Stimulated activated CD4-positive, alpha-beta T cell treated with anti-CD3 and anti-CD28 coated beads, Interleukin-12 subunit alpha, Interleukin-12 subunit beta, amount 100 ng/mL, for 48 hours (primary cell): ENCODE data around the gene FLII.

Experiments used
- DNase-seq, 3 donors: peaks; one replicate each; pipeline ENCODE4 v3.0.0-alpha.2; 2020; ENCODE audit warnings: low read depth in 2 of 3, low spot score in 1 of 3

FLII gene

DNA sequence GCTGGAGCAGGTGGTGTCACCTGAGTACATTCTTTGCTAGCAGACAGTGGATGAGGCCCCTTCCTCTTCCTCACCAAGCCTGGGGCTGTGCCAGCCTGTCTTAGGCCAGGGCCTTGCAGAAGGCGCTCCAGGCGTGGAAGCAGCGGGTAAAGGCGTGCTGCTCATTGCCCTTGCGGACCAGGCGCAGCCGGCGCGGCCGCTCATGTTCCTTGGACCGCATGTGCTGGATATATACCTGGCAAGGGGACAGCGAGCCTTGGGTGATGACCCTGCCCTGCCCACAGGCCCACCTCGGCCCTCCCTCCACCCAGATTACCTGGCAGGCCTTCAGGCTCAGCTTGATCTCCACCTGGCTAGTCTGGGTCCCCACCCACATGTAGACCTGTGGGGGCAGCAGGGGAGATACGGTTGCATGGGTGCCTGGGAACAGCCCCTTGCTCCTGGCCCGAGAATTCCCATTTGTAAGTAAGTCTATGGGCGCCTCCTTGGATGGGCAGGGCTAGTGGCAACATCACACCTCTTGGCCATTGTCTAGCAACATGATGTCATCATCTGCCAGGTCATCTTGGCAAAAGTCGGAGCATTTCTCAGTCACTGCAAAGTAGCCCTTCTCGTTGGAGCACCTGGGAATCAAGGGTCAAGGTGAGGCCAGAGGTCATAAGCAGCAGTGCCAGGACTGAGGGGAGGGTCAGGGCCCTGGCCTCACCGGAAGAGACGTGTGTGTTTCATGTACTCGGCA lies 13.3 kb downstream of the FLII start:
- DNase-seq: no peak

DNA sequence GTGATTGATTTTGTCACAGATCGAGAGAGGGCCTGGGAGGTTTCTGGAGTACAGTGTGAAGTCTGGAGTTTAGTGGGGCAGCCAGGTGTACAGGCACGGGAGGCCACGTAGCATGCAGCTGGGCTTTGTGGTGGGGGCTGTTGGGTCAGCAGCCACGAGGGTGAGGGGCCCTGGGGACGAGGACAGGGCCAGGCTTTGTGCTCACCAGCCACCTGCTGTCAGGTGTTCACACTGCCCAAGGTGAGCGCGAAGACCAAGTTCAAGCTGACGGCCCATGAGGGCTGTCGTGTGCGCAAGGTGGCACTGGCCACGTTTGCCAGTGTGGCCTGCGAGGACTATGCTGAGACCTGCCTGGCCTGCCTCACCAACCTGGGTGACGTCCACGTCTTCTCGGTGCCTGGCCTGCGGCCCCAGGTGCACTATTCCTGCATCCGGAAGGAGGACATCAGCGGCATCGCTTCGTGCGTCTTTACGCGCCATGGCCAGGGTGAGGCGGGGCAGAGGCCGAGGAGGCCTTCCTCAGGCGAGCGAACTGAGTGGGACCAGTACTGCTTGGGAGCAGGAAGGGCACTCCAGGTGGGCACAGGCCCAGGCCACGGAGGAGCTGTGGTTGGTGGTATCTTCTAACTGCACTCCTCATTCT lies 17.2 kb downstream of the FLII start:
- no peak for DNase-seq

DNA sequence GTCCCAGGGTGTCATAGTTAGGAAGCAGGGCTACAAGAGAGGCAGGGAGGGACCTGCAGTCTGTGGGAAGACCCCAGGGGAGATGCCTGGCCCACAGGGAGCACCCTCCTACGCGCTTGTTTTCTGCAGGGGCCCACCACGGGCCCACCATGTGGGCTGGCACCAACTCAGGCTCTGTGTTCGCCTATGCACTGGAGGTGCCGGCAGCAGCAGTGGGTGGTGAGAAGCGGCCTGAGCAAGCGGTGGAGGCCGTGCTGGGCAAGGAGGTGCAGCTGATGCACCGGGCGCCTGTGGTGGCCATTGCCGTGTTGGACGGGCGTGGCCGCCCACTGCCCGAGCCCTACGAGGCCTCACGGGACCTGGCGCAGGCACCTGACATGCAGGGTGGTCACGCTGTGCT lies 18.1 kb downstream of the FLII start:
- no peak for DNase-seq

DNA sequence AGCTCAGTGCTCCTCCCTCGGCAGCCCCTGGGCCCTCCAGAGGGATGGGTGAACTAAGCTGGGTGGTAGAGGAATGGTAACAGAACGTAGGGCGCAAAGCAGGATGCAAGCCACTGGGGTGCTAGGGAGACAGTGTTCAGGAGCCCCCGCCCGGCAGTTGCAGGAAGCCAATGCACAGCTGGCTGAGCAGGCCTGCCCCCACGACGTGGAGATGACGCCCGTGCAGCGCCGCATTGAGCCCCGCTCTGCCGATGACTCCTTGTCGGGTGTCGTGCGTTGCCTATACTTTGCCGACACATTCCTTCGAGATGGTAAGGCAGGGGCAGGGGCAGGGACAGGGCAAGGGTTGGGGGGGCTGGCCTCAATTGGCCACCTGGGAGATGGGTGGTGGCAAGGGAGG lies 20.2 kb downstream of the FLII start:
- no peak for DNase-seq

GRCh38 chr17:18237461-18237860 lies 21.1 kb downstream of the FLII start:
- no peak for DNase-seq

DNA sequence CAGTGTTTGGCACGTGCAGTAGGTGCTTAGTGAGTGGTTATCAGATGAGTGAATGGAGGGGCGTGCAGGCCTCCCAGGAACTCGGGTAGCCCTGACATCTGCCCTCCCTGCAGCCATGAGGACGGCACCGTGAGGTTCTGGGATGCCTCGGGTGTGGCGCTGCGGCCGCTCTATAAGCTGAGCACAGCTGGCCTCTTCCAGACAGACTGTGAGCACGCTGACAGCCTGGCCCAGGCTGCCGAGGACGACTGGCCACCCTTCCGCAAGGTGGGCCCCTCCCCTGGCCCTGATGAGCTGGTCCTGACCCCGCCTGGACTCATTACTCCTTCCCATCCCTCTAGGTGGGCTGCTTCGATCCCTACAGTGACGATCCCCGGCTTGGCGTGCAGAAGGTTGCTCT lies 22.0 kb downstream of the FLII start:
- no peak for DNase-seq

- DNase-seq: peak in 1 of 3 donors; percentile 20
Measured at GRCh38 chr17:18235743-18236256, 22.7 kb downstream of the FLII start.

- no peak for DNase-seq
Measured at GRCh38 chr17:18234853-18235380, 23.6 kb downstream of the FLII start.

DNA sequence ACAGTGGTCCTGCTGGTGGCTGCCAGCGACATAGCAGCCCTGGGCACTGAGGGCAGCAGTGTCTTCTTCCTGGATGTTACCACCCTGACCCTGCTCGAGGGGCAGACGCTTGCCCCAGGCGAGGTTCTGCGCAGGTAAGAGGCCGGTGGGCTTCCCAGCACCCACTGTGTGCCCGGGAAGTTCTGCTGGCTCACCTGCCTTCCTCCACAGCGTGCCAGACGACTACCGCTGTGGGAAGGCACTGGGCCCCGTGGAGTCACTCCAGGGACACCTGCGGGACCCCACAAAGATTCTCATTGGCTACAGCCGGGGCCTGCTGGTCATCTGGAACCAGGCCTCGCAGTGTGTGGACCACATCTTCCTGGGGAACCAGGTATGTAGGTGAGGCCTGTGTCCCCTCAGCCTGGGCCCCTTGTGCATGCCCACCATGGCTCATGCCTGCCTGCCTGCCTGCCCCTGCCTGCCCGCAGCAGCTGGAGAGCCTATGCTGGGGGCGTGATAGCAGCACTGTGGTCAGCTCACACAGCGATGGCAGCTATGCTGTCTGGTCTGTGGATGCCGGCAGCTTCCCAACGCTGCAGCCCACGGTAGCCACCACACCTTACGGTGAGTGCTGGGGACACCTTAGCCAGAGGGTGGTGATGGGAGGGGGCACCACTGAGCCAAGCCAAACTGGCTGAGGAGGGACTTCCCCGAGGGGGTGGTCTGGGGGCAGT lies 24.6 kb downstream of the FLII start:
- no peak for DNase-seq

GRCh38 chr17:18231164-18231563 lies 27.4 kb downstream of the FLII start:
- DNase-seq: no peak

- no peak for DNase-seq
Measured at GRCh38 chr17:18230288-18231141, 28.0 kb downstream of the FLII start.

- no peak for DNase-seq
Measured at GRCh38 chr17:18229771-18230170, 28.8 kb downstream of the FLII start.

GRCh38 chr17:18229254-18229653 lies 29.3 kb downstream of the FLII start:
- no peak for DNase-seq

GRCh38 chr17:18228176-18228682 lies 30.3 kb downstream of the FLII start:
- DNase-seq: no peak

DNA sequence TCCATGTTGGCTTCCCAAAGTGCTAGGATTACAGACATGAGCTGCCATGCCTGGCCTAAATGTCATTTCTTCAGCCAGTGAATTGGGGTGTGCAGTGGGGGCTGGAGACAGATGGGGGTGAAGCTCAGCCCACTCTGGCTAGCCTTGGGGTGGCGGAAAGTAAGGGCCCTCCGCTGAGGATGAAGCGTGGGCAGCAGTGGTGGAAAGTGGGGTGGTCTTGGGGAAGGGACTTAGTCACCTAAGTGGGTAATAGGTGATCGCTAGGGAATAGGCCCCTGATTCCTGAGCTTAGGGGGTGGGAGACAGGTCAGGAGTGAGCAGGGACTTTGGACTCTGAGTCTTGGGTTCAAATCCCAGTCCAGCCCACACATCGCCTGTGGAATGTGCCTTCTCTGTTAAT lies 30.9 kb downstream of the FLII start:
- no peak for DNase-seq

- DNase-seq: no peak
Measured at GRCh38 chr17:18226284-18226945, 32.1 kb downstream of the FLII start.

DNA sequence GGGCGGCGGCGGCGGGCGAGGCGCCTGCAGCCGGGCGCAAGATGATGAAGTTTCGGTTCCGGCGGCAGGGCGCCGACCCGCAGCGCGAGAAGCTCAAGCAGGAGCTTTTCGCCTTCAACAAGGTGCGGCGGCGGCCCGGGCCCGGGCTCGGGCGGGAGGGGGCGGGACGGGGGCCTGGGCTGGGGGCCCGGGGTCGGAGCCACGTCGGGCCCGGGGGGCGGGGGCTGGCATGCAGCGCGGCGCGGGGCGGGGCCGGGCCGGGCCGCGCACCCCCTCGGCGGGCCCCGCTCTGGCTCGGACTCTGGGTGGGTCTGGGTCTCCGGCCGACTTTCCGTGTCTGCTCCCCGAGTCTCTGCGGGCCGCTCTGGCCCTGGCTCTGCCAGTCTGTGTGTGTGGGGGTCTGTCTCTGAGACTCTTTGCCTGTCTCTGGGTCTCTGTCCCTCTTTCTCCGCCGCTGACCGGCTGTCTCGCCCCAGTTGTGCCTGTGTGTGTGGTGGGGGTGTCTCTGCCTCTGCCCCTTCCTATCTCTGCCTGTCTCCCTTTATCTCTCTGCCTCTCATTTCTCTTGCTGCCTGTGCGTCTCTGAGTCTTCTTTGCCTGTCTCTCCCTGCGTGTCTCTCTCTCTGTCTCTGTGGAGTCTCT lies 32.8 kb downstream of the FLII start:
- no peak for DNase-seq

- DNase-seq: peak; percentile 91 to 98 (median 91)
Measured at GRCh38 chr17:18225121-18225641, 33.4 kb downstream of the FLII start, which contains the start of gene LLGL1. LLGL1 (plus strand) TSS chr17:18225635; CDS start chr17:18225683, 48 bp downstream.

GRCh38 chr17:18224387-18225120 lies 34.0 kb downstream of the FLII start:
- no peak for DNase-seq
